ENCODE data around the gene TSPY8.
"Not testable (repeated sequence)": the region's sequence is repeated elsewhere in the genome, so short reads cannot be mapped to it uniquely, and the experiment has no call there.

Gene TSPY8

GRCh38 chrY:9357497-9357896, at the start of gene TSPY8:
Gene TSPY8, plus strand, starts transcription at chrY:9357797. Its CDS starts 46 bp downstream, at chrY:9357843.
- H3K4me3 ChIP-seq (ENCODE audit: low read depth, low read length); DNase-seq; H3K27me3 ChIP-seq (replicated peaks); H3K36me3 ChIP-seq (replicated peaks); H3K27ac ChIP-seq; in situ Hi-C loops (cut with HindIII; ENCODE audit: low pct_ligation_motif_present, low sequenced_read_pairs): not testable (repeated sequence)

GRCh38 chrY:9320996-9321395, 36.6 kb upstream of the TSPY8 start:
- in situ Hi-C loops (cut with HindIII; ENCODE audit: low pct_ligation_motif_present, low sequenced_read_pairs), result no loop called here
- no peaks in the 10 kb centered on the region for H3K27me3 ChIP-seq (replicated peaks)
- H3K36me3 ChIP-seq (replicated peaks), result no peaks in the 10 kb centered on the region
- DNase-seq, result no peak
- H3K27ac ChIP-seq, result no peak overlapping the region
- no peak for TF ChIP-seq CTCF (IDR thresholded peaks at IDR 0.05; ENCODE audit: low read depth, low read length, missing control alignments)
- H3K4me3 ChIP-seq (ENCODE audit: low read depth, low read length), result no peak overlapping the region

- H3K36me3 ChIP-seq (replicated peaks); H3K27ac ChIP-seq; H3K27me3 ChIP-seq (replicated peaks); DNase-seq; in situ Hi-C loops (cut with HindIII; ENCODE audit: low pct_ligation_motif_present, low sequenced_read_pairs); H3K4me3 ChIP-seq (ENCODE audit: low read depth, low read length): not testable (repeated sequence)
Observed at GRCh38 chrY:9337164-9337563, 20.4 kb upstream of the TSPY8 start, which contains the start of gene TSPY4. Gene TSPY4, plus strand, starts transcription at chrY:9337464. Its CDS starts 46 bp downstream, at chrY:9337510.

- in situ Hi-C loops (cut with HindIII; ENCODE audit: low pct_ligation_motif_present, low sequenced_read_pairs); DNase-seq; H3K27ac ChIP-seq; H3K4me3 ChIP-seq (ENCODE audit: low read depth, low read length); H3K36me3 ChIP-seq (replicated peaks); H3K27me3 ChIP-seq (replicated peaks): not testable (repeated sequence)
Observed at GRCh38 chrY:9396527-9396926, 38.9 kb downstream of the TSPY8 start.

- H3K27me3 ChIP-seq (replicated peaks); H3K36me3 ChIP-seq (replicated peaks); in situ Hi-C loops (cut with HindIII; ENCODE audit: low pct_ligation_motif_present, low sequenced_read_pairs); H3K4me3 ChIP-seq (ENCODE audit: low read depth, low read length); H3K27ac ChIP-seq; DNase-seq: not testable (repeated sequence)
Observed at GRCh38 chrY:9398121-9398520, 40.5 kb downstream of the TSPY8 start, which contains the start of gene TSPY3. Gene TSPY3, plus strand, starts transcription at chrY:9398421. Its CDS starts 46 bp downstream, at chrY:9398467.
